Measurements from ENCODE around the gene UBL4B. TPM values are rescaled to one million over a fixed set of nuclear protein-coding genes. Genes with fewer than 3 reads are reported as not detected.

The UBL4B gene
- total RNA-seq, 1 donor from 2014 or later = 1.0 TPM

- H3K9me3 Mint-ChIP-seq = no peaks in the 10 kb centered on the region
- no peak for DNase-seq (ENCODE audit: extremely low spot score, unreplicated experiment)
Measured at GRCh38 chr1:110152133-110152785, 40.0 kb downstream of the UBL4B start.

GRCh38 chr1:110153407-110153950, 41.2 kb downstream of the UBL4B start:
- Mint-ChIP-seq H3K9me3 (no peaks in the 10 kb centered on the region), H3K4me3 (no peak overlapping the region), H3K27me3 (peaks cover 66% of the 10 kb centered on the region), H3K27ac (no peak overlapping the region), H3K4me1 (ENCODE audit: unreplicated experiment) (peaks cover 3% of the 10 kb centered on the region), H3K36me3 (no peaks in the 10 kb centered on the region)
- TF ChIP-seq CTCF (conservative IDR thresholded peaks at IDR 0.05) = no peak
- DNase-seq (ENCODE audit: extremely low spot score, unreplicated experiment) = no peak

More at GRCh38 chr1:110152133-110152785, 40.0 kb downstream of the UBL4B start:
- TF ChIP-seq CTCF (conservative IDR thresholded peaks at IDR 0.05) = no peak
- Mint-ChIP-seq H3K27me3 (peaks cover 60% of the 10 kb centered on the region), H3K4me3 (no peak overlapping the region), H3K4me1 (ENCODE audit: unreplicated experiment) (peaks cover 3% of the 10 kb centered on the region), H3K36me3 (no peaks in the 10 kb centered on the region), H3K27ac (no peak overlapping the region)

DNA sequence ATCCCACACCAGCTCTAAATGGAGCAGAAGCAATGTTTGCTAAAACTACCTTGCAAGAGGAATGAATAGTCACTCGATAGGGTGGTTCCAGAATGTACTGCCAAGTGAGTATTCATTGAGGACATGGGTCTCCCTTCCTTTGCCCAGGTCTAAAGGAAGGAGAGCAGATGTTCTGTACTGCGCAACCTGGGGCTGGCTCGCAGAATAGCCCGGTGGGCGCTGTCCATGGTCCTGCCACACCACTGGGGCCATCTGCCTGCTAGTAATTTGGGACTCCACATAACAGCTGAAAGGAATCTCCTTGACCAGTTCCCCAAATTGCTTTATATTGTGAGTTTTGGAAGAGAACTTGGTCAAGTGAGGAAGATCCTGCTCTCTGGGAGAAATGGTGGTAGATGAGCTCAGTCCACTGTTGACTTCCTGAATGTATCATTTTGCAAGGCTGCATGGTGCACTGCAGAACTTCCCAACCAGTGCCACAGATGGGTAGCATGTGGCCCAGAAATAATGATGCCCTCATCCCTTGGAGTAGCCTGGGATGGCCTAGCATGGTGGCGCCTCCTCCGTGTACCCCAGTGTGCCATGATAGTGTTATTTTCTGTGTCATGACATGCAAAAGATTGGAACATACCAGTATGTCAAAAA, 43.8 kb downstream of the UBL4B start:
- H3K4me3 Mint-ChIP-seq = no peak overlapping the region
- peak; percentile 85 for DNase-seq (ENCODE audit: extremely low spot score, unreplicated experiment)
- no peaks in the 10 kb centered on the region for H3K9me3 Mint-ChIP-seq
- TF ChIP-seq CTCF (conservative IDR thresholded peaks at IDR 0.05) = no peak
- H3K27ac Mint-ChIP-seq = peak overlapping the region; percentile 31
- H3K4me1 Mint-ChIP-seq (ENCODE audit: unreplicated experiment) = no peaks in the 10 kb centered on the region
- H3K36me3 Mint-ChIP-seq = no peaks in the 10 kb centered on the region
- peaks cover 84% of the 10 kb centered on the region for H3K27me3 Mint-ChIP-seq

DNA sequence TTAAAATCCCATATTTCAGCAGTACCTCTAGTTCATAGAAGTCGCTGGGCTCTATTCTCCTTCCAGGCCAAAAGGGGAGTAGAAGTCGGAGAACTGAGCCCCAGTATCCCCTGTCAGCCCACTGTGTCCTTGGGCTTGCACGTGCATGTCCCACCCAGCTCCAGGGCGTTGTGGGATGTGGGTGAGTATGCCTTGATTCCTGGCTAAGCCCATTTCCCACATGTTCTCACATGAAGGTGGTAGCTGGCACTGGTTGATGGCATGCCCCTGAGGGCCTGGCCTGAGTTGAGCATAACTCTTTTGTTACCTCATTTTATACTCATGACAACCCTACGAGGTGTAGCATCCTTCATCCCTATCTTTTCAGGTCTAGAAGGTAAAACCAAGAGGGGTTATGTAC, 46.0 kb downstream of the UBL4B start:
- Mint-ChIP-seq H3K9me3 (no peaks in the 10 kb centered on the region), H3K36me3 (no peaks in the 10 kb centered on the region), H3K4me3 (no peak overlapping the region), H3K27ac (no peak overlapping the region), H3K4me1 (ENCODE audit: unreplicated experiment) (no peaks in the 10 kb centered on the region), H3K27me3 (peaks cover 67% of the 10 kb centered on the region)
- TF ChIP-seq CTCF (conservative IDR thresholded peaks at IDR 0.05) = no peak
- DNase-seq (ENCODE audit: extremely low spot score, unreplicated experiment) = no peak

- no peak overlapping the region for H3K27ac Mint-ChIP-seq
- H3K36me3 Mint-ChIP-seq = no peaks in the 10 kb centered on the region
- no peaks in the 10 kb centered on the region for H3K4me1 Mint-ChIP-seq (ENCODE audit: unreplicated experiment)
- no peak for DNase-seq (ENCODE audit: extremely low spot score, unreplicated experiment)
- TF ChIP-seq CTCF (conservative IDR thresholded peaks at IDR 0.05) = no peak
- H3K9me3 Mint-ChIP-seq = no peaks in the 10 kb centered on the region
- H3K27me3 Mint-ChIP-seq = peaks cover 66% of the 10 kb centered on the region
- no peak overlapping the region for H3K4me3 Mint-ChIP-seq
Measured at GRCh38 chr1:110159168-110159567, 46.9 kb downstream of the UBL4B start.

Measured in type B pancreatic cell (in vitro differentiated cells).